GM18505 (cell line): ENCODE measurements around the gene WDR53.
A peak's percentile ranks its signal among the peaks of the same experiment; 100 is the strongest.
"Not testable (repeated sequence)": the region's sequence is repeated elsewhere in the genome, so short reads cannot be mapped to it uniquely, and the experiment has no call there.

ENCODE experiments used
- ATAC-seq: cut with Tn5 transposase; IDR thresholded peaks from one replicate; pipeline ENCODE4 v1.9.1; 2021; ENCODE audit not compliant: unreplicated experiment
- POLR2A ChIP-seq: IDR thresholded peaks from 4 replicates; pipeline ENCODE4 v1.6.1; 2011; ENCODE audit warnings: borderline replicate concordance; ENCODE audit not compliant: insufficient read depth, insufficient read length; ENCODE audit errors: extremely low read depth

The WDR53 gene

GRCh38 chr3:196568246-196569002 lies at the start of gene WDR53, which contains the start of gene FBXO45:
Gene WDR53, minus strand, starts transcription at chr3:196568554. Its CDS starts 7,079 bp downstream, at chr3:196561475.
Gene FBXO45, plus strand, starts transcription at chr3:196568660. Its CDS starts 325 bp downstream, at chr3:196568985.
- TF ChIP-seq POLR2A, result peak; percentile 89
- ATAC-seq, result peak; percentile 90

GRCh38 chr3:196617256-196617655 lies 48.9 kb upstream of the WDR53 start:
- no peak for TF ChIP-seq POLR2A
- no peak for ATAC-seq

- not testable (repeated sequence) for ATAC-seq
These were observed 46.9 kb upstream of the WDR53 start for GRCh38 chr3:196615234-196615633.

GRCh38 chr3:196611761-196612483 lies 43.6 kb upstream of the WDR53 start:
- no peak for ATAC-seq
- no peak for TF ChIP-seq POLR2A

- no peak for ATAC-seq
- no peak for TF ChIP-seq POLR2A
These were observed 41.6 kb upstream of the WDR53 start for GRCh38 chr3:196609805-196610515.

- peak; percentile 80 for ATAC-seq
- TF ChIP-seq POLR2A, result no peak
These were observed 41.0 kb upstream of the WDR53 start for GRCh38 chr3:196609343-196609775.

- TF ChIP-seq POLR2A, result no peak
- ATAC-seq, result no peak
These were observed 40.3 kb upstream of the WDR53 start for GRCh38 chr3:196608693-196609092.

- ATAC-seq, result no peak
These were observed 36.2 kb upstream of the WDR53 start for GRCh38 chr3:196604548-196604947.

GRCh38 chr3:196603683-196604082 lies 35.3 kb upstream of the WDR53 start:
- TF ChIP-seq POLR2A, result no peak
- ATAC-seq, result no peak

More at GRCh38 chr3:196604548-196604947, 36.2 kb upstream of the WDR53 start:
- TF ChIP-seq POLR2A, result no peak

- no peak for TF ChIP-seq POLR2A
- no peak for ATAC-seq
These were observed 34.3 kb upstream of the WDR53 start for GRCh38 chr3:196602673-196603072.

- ATAC-seq, result no peak
- no peak for TF ChIP-seq POLR2A
These were observed 32.0 kb upstream of the WDR53 start for GRCh38 chr3:196600359-196600758.

GRCh38 chr3:196599734-196600128 lies 31.4 kb upstream of the WDR53 start:
- ATAC-seq, result no peak
- no peak for TF ChIP-seq POLR2A

- ATAC-seq, result not testable (repeated sequence)
These were observed 29.8 kb upstream of the WDR53 start for GRCh38 chr3:196597971-196598733.
